NCI-H226 (cell line): Measurements from ENCODE around the gene ZNF837.

ENCODE experiments used
- DNase-seq: peaks from one replicate; pipeline ENCODE4 v3.0.0-alpha.2; 2015

Gene ZNF837

DNA sequence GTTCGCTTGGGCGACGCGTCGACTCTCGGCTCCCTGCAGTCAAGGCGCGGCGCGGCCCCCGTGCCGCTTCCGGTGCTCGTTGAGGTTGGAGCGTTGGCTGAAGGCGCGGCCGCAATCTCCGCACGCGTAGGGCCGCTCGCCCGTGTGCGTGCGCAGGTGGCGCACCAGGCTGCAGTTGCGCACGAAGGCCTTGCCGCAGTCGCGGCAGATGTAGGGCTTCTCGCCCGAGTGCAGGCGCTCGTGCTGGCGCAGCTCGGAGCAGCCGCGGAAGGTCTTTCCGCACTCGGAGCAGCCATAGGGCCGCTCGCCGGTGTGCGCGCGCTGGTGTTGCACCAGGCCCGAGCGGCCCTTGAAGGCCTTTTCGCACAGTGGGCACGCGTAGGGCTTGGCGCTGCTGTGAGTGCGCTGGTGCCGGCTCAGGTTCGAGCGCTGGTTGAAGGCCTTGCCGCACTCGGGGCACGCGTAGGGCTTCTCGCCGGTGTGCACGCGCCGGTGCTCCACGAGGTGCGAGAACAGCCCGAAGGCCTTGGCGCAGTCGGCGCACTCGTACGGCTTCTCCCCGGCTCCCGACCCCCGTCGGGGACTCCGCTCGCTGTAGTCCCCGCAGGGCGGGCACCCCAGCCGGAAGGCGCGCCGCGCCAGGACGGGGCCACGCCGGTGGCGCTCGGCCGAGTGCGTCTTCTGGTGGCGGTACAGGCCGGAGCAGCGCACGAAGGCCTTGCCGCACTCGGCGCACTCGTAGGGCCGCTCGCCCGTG lies 13.0 kb downstream of the ZNF837 start:
- no peak for DNase-seq

DNA sequence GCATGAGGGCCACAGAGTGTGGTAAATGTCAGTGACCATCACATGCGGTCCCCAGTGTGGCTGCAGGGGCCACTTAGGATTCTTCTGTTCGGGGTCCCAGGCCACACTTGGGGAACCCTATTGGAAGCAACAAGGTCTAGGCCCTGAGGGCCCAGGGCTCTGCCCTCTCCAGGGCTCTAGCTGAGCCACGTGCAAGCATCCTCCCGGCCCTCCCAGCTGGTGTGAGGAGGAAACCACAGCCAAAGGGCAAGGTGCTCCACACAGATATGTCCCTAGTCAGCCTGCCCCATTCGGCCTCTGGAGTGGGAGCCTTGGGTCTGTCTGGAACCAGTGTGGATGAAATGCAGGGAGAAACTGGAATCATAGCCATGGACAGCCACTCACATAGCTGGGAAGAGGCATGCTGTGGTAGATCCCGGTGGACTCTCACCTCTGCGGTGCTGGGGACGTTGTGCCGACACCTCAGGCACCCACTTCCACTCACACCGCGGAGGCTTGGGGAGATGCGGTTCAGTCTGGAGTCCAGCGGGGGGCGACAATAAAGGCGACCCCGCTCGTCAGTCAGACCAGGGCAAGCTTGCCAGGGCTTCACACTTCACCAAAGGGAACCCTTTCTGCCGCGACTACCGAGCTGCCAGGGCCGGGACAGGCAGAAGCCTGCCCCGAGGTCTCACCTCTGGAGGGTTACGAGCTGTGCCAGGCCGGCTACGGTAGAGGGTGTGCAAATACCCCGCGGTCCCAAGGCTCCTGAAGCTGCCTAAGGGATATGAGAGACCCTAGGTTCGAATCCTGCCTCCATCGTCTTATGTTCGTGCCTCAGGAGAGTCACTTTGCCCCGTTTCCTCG lies 14.0 kb downstream of the ZNF837 start:
- DNase-seq: no peak

GRCh38 chr19:58364146-58364545 lies 16.7 kb downstream of the ZNF837 start:
- DNase-seq: no peak

DNA sequence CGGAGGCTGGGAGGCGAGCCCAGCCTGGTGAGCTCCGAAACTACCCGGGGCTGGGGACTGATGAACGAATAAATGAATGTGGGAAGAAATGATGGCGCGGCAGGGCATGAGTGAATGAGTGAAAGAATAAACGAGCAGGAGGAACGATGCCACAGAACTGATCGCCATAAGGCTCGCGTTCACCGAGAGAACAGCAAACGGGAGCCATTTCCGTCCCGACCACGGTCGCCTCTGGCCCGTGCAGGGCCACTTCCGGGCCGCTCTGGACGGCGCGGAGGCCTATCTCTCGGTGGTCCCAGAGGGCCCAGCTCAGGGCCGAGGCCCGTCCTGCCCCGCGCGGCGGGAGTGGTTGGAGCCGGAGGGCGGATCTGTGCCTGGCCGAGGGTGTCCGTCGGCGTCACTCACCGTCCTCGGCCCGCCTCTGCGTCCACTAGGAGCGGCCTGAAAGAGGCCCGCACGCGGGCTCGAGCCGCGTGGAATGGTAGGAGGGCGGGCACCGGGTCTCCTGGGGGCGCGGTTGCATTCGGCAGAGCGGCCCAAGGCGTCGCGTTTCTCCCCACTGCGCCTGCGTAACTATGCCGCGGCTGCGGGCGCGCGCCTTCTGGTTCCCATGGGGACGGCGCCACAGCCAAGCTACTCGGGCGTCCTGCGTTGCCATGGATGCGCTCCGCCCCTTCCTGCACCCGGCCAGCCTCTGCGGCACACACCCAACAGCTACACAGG lies 18.4 kb downstream of the ZNF837 start, which contains the start of gene ZNF497:
Gene ZNF497, minus strand, starts transcription at position 480 of the 723 bp plus-strand sequence. CDS start 5,116 bp downstream, outside the sequence.
- DNase-seq: peak; percentile 98

DNA sequence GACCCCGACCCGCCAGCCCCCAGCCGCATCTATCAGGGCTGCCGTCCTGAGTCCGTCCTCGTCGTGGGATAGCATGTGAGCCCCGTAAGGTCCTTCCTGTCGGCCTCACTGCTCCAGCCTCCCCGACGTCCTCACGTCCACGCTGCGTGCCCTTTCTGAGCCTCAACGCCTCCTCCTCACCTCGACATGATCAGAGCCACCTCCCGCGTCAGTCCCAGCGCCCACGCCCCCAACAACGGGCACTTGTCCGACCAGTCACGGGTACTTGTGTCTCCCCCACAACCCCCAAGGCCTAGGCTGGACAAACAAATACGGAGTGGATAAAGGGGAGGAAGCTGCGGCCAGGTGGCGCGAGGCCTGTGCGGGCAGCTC lies 18.9 kb downstream of the ZNF837 start:
- DNase-seq: no peak

- DNase-seq: no peak
Measured at GRCh38 chr19:58357481-58358145, 23.2 kb downstream of the ZNF837 start.

- DNase-seq: no peak
Measured at GRCh38 chr19:58356766-58357480, 23.9 kb downstream of the ZNF837 start.

- no peak for DNase-seq
Measured at GRCh38 chr19:58355908-58356765, 24.7 kb downstream of the ZNF837 start.

- no peak for DNase-seq
Measured at GRCh38 chr19:58355215-58355796, 25.5 kb downstream of the ZNF837 start.

- DNase-seq: no peak
Measured at GRCh38 chr19:58354478-58355030, 26.3 kb downstream of the ZNF837 start.

DNA sequence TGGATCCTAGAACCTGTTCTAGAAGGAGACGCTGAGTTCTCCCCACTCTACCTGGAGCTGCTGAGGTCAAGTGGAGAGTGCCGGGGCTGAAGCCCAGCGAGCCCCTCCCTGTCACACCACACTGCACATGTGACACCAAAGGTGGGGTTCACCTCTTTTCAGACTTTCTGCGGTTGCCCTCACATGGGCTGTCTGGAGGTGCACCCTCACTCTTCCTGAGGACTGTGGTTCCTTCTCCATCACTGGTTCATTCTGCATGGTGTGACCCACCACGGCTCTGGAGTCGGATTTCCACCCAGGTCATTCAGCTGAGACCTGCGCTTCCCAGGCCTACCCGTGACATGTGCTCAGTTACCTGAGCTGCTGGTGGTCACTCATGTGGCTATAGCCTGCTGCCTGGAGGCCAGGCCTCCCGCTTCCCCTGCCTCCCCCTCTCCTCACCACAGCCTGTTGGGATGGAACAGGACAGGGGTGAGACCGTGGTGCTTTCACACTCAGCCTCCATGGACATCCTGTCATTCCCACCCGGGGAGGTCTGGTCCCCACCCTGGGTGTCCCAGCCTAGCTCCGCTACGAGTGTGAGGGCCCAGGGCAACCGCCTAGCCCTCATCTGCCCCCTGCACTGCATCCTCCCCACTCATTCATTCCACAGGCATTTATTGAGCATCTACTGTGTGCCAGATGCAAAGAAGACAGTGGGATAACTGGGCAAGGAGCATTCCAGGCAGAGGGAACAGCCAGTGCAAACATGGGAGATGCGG lies 26.9 kb downstream of the ZNF837 start:
- no peak for DNase-seq

DNA sequence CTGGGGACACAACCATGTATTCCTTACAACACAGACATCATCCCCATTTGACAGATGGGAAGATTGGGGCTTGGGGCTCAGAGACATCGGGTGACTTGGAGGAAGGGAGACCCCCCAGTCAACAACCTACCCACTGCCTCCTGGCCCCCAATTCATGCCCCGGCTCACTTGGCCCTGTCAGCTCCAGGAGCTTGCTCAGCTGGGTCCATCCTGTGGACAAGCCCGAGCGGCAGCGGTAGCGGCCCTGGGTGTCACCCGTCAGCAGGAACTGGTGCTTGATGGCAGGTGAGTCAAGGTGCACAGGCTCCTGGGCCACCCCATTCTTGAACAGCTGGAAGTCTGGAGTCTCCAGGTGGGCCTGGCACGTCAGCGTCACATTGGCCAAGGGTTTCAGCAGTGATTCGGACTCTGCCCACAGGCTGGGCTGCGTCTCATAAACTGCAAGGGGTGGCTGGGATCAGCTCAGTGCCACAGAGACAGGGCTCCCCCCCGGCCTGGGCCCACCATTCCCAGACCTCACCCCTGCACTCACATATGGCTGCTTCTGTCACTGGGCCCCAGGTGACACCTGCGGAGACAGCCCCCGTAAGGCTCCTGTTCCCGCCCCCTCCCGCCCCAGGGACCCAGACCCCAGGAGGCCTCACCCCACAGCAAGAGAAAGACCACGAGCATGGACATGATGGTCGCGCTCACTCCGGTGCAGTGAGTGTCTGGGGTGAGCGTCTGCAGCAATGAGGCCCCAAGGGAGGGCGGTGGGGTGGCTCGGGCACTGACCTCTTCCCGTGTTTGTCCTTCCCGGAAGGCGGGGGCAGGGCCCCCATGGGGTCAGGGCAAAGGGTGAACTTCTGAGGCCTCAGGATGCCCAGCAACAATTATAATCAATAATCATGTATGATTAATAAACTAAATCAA lies 27.8 kb downstream of the ZNF837 start, which contains the start of gene A1BG:
Gene A1BG, minus strand, starts transcription at position 733 of the 912 bp plus-strand sequence. Its CDS starts 55 bp downstream, at position 678.
- no peak for DNase-seq

GRCh38 chr19:58351990-58352755 lies 28.7 kb downstream of the ZNF837 start:
- no peak for DNase-seq

GRCh38 chr19:58351558-58351878 lies 29.3 kb downstream of the ZNF837 start:
- no peak for DNase-seq

- DNase-seq: no peak
Measured at GRCh38 chr19:58350871-58351557, 29.8 kb downstream of the ZNF837 start.

DNA sequence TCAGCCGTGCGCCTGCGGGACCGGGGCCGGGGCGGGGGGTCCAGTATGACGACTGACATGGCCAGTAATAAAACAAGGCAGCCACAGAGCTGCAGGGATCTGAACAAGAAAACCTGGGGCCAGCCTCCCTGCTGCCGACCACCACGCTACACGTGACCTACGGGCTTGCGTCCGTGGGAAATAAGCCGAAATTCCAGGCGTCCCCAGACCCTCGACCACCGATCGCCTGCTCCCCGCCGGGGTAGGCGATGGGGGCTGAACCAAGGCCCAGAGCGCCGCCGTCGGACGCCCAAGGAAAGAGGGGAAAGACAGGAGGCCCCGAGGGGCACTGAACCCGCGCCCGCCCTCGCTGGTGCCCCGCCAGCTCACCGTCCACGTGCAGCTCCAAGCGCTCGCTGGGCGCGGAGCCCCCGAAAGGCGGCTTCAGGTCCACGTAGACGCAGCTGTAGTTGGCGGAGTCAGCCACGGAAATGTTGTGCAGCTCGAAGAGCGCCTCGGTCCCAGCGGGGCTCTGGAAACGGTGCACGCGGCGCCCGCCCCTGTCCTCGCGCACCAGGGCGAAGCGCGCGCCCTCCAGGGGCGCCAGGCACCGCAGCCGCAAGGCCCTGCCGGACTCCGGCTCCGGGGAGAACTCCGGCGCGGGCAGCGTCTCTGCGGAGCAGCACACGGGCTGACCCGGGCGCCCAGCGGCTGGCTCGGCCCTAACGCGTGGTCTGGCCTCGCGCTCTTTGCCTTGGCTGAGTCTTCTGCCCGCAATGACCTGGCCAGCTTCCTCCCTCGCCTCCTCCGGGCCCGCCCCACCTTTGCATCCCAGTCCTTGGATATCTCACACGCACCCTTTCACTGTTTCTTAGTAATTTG lies 30.6 kb downstream of the ZNF837 start:
- DNase-seq: no peak
